NCI-H128 (cell line): ENCODE results near the gene UBE2D2.
"Not testable (repeated sequence)": the region's sequence is repeated elsewhere in the genome, so short reads cannot be mapped to it uniquely, and the experiment has no call there.

Source experiments
- DNase-seq: peaks from one replicate; lab custom pipeline; 2025; ENCODE audit not compliant: unreplicated experiment; lab: John Stamatoyannopoulos, UW

The UBE2D2 gene

GRCh38 chr5:139560752-139561654, at the start of gene UBE2D2:
Gene UBE2D2, plus strand, starts transcription at chr5:139561339. Its CDS starts 453 bp downstream, at chr5:139561792.
- DNase-seq, result peak; percentile 88

- DNase-seq, result no peak
Observed at GRCh38 chr5:139512786-139513390, 48.3 kb upstream of the UBE2D2 start.

GRCh38 chr5:139513434-139513833, 47.7 kb upstream of the UBE2D2 start:
- peak; percentile 20 for DNase-seq

GRCh38 chr5:139513852-139514485, 47.2 kb upstream of the UBE2D2 start:
- DNase-seq, result no peak

- no peak for DNase-seq
Observed at GRCh38 chr5:139514486-139514856, 46.7 kb upstream of the UBE2D2 start.

- peak; percentile 66 for DNase-seq
Observed at GRCh38 chr5:139517683-139518564, 43.2 kb upstream of the UBE2D2 start.

- DNase-seq, result no peak
Observed at GRCh38 chr5:139523635-139524445, 37.3 kb upstream of the UBE2D2 start.

GRCh38 chr5:139524446-139524845, 36.7 kb upstream of the UBE2D2 start:
- no peak for DNase-seq

- no peak for DNase-seq
Observed at GRCh38 chr5:139524940-139525585, 36.1 kb upstream of the UBE2D2 start.

- not testable (repeated sequence) for DNase-seq
Observed at GRCh38 chr5:139525586-139526308, 35.4 kb upstream of the UBE2D2 start.

GRCh38 chr5:139526309-139527089, 34.6 kb upstream of the UBE2D2 start:
- not testable (repeated sequence) for DNase-seq

GRCh38 chr5:139527090-139527470, 34.1 kb upstream of the UBE2D2 start:
- DNase-seq, result not testable (repeated sequence)

- not testable (repeated sequence) for DNase-seq
Observed at GRCh38 chr5:139527896-139528467, 33.2 kb upstream of the UBE2D2 start.

- DNase-seq, result not testable (repeated sequence)
Observed at GRCh38 chr5:139528695-139529094, 32.4 kb upstream of the UBE2D2 start.

- not testable (repeated sequence) for DNase-seq
Observed at GRCh38 chr5:139530079-139530478, 31.1 kb upstream of the UBE2D2 start.

- no peak for DNase-seq
Observed at GRCh38 chr5:139531772-139532169, 29.4 kb upstream of the UBE2D2 start.

GRCh38 chr5:139543423-139543991, 17.6 kb upstream of the UBE2D2 start:
- DNase-seq, result no peak
